Epithelial cell of esophagus (primary cell): Measurements from ENCODE around the gene ARFGAP3.

Experiments
- DNase-seq: peaks from one replicate; pipeline ENCODE4 v3.0.0; 2010; ENCODE audit warnings: low read depth
- H3K4me3 ChIP-seq: 2 replicates; pipeline ENCODE4 v1.5.1; 2011; ENCODE audit warnings: mild to moderate bottlenecking, low read length, control low read depth
- TF ChIP-seq, protein P1 (sequence below): IDR thresholded peaks from 2 replicates; pipeline ENCODE4 v1.5.1; 2011; ENCODE audit warnings: low read depth, mild to moderate bottlenecking, low read length, control low read depth, inconsistent platforms; ENCODE audit not compliant: insufficient read depth; ENCODE audit errors: missing control alignments

ARFGAP3 gene

DNA sequence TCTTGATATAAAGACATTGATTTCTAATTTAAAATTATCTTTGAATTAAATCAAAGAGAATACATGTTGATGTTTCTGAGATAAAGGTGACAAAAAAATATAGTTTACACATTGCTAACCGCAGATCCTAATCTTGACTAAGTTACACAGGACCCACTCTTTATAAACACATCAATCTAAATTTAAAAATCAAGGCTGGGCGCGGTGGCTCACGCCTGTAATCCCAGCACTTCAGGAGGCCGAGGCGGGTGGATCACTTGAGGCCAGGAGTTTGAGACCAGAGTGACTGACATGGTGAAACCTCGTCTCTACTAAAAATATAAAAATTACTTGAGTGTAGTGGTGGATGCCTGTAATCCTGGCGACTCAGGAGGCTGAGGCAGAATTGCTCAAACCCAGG, 1.9 kb downstream of the ARFGAP3 start:
- TF ChIP-seq, protein P1, sequence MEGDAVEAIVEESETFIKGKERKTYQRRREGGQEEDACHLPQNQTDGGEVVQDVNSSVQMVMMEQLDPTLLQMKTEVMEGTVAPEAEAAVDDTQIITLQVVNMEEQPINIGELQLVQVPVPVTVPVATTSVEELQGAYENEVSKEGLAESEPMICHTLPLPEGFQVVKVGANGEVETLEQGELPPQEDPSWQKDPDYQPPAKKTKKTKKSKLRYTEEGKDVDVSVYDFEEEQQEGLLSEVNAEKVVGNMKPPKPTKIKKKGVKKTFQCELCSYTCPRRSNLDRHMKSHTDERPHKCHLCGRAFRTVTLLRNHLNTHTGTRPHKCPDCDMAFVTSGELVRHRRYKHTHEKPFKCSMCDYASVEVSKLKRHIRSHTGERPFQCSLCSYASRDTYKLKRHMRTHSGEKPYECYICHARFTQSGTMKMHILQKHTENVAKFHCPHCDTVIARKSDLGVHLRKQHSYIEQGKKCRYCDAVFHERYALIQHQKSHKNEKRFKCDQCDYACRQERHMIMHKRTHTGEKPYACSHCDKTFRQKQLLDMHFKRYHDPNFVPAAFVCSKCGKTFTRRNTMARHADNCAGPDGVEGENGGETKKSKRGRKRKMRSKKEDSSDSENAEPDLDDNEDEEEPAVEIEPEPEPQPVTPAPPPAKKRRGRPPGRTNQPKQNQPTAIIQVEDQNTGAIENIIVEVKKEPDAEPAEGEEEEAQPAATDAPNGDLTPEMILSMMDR = no peak
- H3K4me3 ChIP-seq = no peak overlapping the region
- no peak for DNase-seq

DNA sequence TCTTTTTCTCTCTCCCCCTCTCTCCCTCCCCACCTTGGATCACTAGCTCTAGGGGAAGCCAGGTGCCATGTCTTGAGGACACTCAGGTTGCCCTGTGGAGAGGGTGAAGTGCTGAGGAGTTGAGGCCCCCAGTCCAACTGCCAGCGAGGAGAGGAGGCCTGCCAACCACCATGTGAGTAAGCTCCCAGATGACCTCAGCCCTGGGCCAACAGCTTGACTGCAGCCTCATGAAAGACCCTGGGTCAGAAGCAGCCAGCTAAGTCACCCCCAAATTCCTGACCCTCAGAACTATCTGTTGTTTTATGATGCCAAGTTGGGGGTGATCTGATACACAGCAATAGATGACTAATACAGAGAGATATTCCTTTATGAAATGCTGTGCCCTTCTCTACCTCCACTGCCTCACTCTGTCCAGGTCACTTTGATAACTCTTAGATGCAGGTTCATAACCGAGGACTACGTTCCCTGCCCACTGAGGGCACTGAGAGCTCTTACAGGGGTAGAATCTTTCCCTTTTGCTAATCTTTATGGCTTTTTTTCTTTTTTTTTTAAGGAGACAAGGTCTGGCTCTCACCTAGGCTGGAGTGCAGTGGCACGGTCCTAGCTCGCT, 8.0 kb downstream of the ARFGAP3 start:
- H3K4me3 ChIP-seq = no peak overlapping the region
- DNase-seq = no peak
- TF ChIP-seq, protein P1 = no peak

DNA sequence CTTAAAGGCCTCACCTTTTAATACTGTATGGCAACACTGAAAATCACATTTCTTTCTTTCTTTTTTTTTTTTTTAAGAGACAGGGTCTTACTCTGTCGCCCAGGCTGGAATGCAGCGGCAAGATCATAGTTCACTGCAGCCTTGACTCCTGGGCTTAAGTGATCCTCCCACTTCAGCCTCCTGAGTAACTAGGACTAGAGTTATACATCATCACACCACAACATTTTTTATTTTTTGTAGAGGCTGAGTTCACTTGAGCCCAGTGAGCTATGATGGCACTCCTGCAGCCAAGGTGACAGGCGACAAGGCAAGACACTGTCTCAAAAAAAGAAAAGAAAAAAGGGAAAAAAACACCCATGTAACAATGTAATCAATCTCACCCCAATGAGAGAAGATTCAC, 10.0 kb downstream of the ARFGAP3 start:
- TF ChIP-seq, protein P1 = no peak
- no peak overlapping the region for H3K4me3 ChIP-seq
- no peak for DNase-seq

DNA sequence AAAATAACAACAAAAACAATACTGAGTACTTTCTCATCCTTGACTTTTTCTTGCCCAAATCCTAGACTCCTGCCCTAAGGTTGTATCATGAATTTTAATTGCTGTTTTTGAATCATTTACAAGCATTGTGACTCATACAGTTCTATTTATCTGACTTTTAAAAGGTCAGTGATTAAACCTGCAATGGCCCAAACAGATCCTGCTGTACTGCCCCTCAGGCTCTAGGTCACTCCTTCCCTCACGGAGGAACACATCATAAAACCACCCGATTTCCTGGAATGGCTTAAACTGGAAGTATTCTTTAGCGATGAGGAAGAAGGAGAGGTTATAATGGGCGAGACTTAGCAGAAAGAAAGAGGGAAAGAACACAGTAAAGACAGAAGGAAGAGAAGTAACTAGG, 12.3 kb downstream of the ARFGAP3 start:
- peak; percentile 39 for DNase-seq
- TF ChIP-seq, protein P1 = no peak
- H3K4me3 ChIP-seq = no peak overlapping the region

DNA sequence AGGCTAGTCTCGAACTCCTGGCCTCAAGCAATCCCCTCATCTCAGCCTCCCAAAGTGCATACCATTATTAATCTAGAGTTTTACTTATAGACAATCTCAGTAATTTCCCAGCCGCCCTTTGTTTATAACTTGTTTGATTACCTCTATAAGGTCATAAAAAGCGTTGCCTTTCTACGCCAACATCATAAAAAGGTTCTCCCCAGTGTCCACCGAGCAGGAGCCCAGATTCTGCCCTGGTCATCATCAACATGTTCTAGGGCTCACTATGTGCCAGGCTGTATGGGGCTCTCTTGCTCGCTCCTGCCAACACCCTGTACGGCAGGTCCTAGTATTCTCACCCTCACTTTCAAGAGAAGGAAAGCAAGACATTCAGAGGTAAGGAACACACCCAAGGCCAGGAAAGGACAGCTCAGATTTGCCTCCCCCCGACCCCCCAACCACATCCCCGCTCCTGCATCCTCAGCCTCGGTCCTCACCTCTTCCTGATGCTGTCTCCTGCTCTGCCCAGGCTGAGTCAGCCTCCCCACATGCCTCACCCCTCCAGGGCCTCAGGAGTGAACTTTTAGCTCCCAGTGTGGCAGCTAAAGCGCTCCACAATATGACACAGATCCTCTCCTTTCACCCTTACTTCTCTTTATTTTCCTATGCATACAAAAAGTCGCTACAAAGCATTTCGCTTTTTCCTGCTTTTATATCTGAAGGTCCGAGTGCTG, 14.3 kb downstream of the ARFGAP3 start:
- TF ChIP-seq, protein P1 = no peak
- no peak for DNase-seq
- H3K4me3 ChIP-seq = no peak overlapping the region

DNA sequence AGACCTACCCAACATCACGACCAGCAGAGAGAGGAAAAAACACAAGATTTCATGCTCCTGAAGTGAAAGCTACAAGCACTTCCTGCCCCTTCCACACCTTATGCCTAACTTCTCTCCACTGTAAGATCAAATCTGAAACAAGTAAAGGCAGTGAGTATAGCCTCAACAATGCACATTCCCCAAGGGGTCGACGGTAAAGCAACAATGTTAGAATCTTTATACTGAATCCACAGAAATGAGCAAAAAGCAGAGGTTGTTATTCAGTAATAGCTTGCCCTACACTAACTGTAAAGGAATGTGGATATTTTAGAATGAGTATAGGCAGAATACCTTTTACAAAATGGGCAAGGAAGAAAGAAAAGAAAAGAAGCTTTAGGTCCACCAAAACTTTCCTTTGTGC, 15.6 kb downstream of the ARFGAP3 start:
- peak; percentile 23 for DNase-seq
- TF ChIP-seq, protein P1 = no peak

DNA sequence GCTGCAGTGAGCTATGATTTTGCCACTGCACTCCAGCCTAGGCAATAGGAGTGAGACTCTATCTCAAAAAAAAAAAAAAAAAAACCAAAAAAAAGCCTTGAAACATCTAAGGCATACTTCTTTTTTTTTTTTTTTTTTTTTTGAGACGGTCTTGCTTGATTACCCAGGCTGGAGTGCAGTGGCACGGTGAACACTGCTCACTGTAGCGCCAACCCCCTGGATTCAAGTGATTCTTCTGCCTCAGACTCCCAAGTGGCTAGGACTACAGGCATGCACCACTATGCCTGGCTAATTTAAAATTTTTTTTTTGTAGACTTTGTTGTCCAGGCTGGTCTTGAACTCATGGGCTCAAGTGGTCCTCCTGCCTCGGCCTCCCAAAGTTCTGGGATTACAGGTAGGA, 19.5 kb downstream of the ARFGAP3 start:
- no peak overlapping the region for H3K4me3 ChIP-seq
- TF ChIP-seq, protein P1 = no peak
- no peak for DNase-seq

More for the DNA sequence above, 15.6 kb downstream of the ARFGAP3 start:
- H3K4me3 ChIP-seq = no peak overlapping the region
